Upper lobe of right lung (tissue), 1 donor: ENCODE data around the gene CDC14A. TPM values are rescaled to one million over a fixed set of nuclear protein-coding genes. Genes with fewer than 3 reads are reported as not detected.

Experiments
- ATAC-seq: fragments of 200-7000 bp; cut with Tn5 transposase; one replicate; pipeline ENCODE4 v1.9.1; 2020; ENCODE audit warnings: mild to moderate bottlenecking, moderate library complexity
- DNase-seq: peaks from one replicate; pipeline ENCODE4 v3.0.0-alpha.2; 2020
- H3K27ac ChIP-seq: fragments of 200-600 bp; one replicate; pipeline ENCODE4 v1.8.0; 2022
- H3K27me3 ChIP-seq: fragments of 200-600 bp; one replicate; pipeline ENCODE4 v1.8.0; 2022; ENCODE audit warnings: mild to moderate bottlenecking
- H3K36me3 ChIP-seq: fragments of 200-600 bp; one replicate; pipeline ENCODE4 v1.8.0; 2022
- H3K4me1 ChIP-seq: fragments of 200-600 bp; one replicate; pipeline ENCODE4 v1.8.0; 2022
- H3K4me3 ChIP-seq: fragments of 200-600 bp; one replicate; pipeline ENCODE4 v1.8.0; 2022; ENCODE audit warnings: mild to moderate bottlenecking
- H3K9me3 ChIP-seq: fragments of 200-600 bp; one replicate; pipeline ENCODE4 v1.8.0; 2022
- CTCF ChIP-seq: fragments of 200-600 bp; IDR thresholded peaks from one replicate; pipeline ENCODE4 v1.8.0; 2022; ENCODE audit warnings: antibody characterized with exemption
- intact Hi-C: fragments of 100-400 bp; cut with DNase I; formaldehyde crosslinking; loops from one replicate; pipeline ENCODE4 v1.11.0; 2022
- total RNA-seq: library from RNA; stranded (reverse); fragmentation: NEBNext Ultra II Directional; extraction: Animal tissue kit (Norgen Biotek cat#: 25700); gene quantifications from one replicate; pipeline ENCODE4 v1.2.1, GENCODE V29; 2021
- donor health status: DM: no; HTN: yes; CAD: no; lungs with severe emphysema.

Gene CDC14A
- total RNA-seq, 1 donor from 2014 or later, result 12.0 TPM

DNA sequence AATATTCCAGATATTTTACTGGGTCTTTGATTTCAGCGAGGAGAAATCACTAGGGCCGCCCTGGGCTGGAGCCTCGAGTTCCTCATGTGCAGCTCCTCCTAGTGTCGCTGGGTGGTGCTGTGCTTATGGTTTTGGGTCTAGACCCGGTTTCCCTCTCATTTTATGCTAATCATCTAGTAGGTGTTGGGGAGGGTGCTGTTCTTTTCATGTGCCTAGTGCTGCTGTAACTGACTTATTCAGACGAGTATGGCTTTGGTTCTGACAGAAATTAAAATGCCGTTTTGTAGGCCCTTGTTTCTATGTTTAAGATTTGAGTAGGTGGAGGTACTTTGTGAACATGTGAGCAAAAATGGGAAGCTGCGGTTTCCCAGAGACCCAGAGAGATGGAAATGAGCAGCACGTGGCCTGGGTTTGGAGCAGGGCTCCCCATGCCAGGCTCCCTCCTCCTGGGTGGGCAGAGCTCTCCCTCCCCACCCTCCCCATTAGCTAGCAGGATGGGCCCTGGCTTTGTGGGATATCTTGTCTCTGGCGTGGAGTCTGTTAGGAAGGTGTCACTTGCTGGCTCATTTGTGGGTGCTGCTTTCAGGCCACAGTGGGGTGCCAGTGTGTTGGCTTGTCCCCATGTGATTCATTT lies 111.6 kb downstream of the CDC14A start:
- H3K36me3 ChIP-seq, result peaks cover 11% of the 10 kb centered on the region
- intact Hi-C loops, result loop anchor here (10.0 kb wide), 1 partner anchor 401 kb away; no protein-coding TSS in a partner anchor

DNA sequence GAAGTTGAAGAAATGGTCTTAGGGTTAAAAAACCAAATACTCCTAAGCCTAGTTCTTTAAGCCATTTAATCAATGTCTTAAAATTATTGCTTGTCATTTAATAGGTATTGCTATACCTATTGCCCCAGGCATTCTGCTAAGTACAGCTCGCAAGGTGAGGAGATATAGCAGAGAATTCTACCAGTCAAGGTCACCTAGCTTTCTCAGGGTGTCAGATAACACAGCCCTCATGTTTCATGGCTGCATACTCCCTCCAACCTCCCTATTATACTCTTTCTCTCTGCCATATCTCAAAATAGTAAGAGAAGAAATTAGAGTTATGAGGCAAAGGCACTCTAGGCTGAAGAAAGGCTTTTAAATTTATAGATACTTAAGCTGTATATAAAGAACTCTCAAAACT lies 117.3 kb downstream of the CDC14A start:
- ATAC-seq, result no peak
- intact Hi-C loops, result loop anchor here (10.0 kb wide), 1 partner anchor 395 kb away; no protein-coding TSS in a partner anchor
- peaks cover 11% of the 10 kb centered on the region for H3K36me3 ChIP-seq

More for the DNA sequence above, 111.6 kb downstream of the CDC14A start:
- TF ChIP-seq CTCF, result peak; percentile 77
- Histone ChIP-seq H3K4me1 (no peaks in the 10 kb centered on the region), H3K4me3 (no peak overlapping the region), H3K9me3 (no peaks in the 10 kb centered on the region), H3K27ac (no peak overlapping the region), H3K27me3 (no peaks in the 10 kb centered on the region)
- DNase-seq, result peak; percentile 66
- ATAC-seq, result peak; percentile 91

DNA sequence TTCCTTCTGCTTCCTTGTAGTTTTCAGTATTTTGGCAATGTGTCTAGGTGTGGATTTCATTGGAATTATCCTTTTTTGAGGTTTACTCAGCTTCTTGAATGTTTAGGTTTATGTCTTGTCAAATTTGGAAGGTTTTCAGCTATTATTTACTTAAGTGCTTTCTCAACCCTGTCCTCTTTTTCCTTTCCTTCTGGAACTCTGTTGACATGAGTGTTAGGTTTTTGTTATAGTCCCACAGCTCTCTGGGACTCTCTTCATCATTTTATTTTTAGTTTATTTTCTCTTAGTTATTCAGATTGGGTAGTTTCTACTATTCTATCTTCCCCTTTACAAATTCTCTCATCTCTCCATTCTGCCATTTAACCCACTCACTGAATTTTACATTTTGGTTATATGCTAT lies 122.5 kb downstream of the CDC14A start:
- no peak overlapping the region for H3K4me3 ChIP-seq
- intact Hi-C loops, result no loop called here
- H3K27ac ChIP-seq, result no peak overlapping the region
- no peaks in the 10 kb centered on the region for H3K27me3 ChIP-seq
- no peaks in the 10 kb centered on the region for H3K4me1 ChIP-seq
- no peaks in the 10 kb centered on the region for H3K9me3 ChIP-seq
- no peaks in the 10 kb centered on the region for H3K36me3 ChIP-seq
- ATAC-seq, result no peak
- no peak for DNase-seq
- no peak for TF ChIP-seq CTCF

More for the DNA sequence above, 117.3 kb downstream of the CDC14A start:
- Histone ChIP-seq H3K27ac (no peak overlapping the region), H3K9me3 (no peaks in the 10 kb centered on the region), H3K27me3 (no peaks in the 10 kb centered on the region), H3K4me1 (no peaks in the 10 kb centered on the region), H3K4me3 (no peak overlapping the region)
- TF ChIP-seq CTCF, result no peak
- DNase-seq, result no peak

- no peaks in the 10 kb centered on the region for H3K4me1 ChIP-seq
- ATAC-seq, result no peak
- no peak for TF ChIP-seq CTCF
- H3K4me3 ChIP-seq, result no peak overlapping the region
- no peak for DNase-seq
- intact Hi-C loops, result no loop called here
- no peaks in the 10 kb centered on the region for H3K36me3 ChIP-seq
- no peaks in the 10 kb centered on the region for H3K27me3 ChIP-seq
- H3K9me3 ChIP-seq, result no peaks in the 10 kb centered on the region
- H3K27ac ChIP-seq, result no peak overlapping the region
These were observed 124.5 kb downstream of the CDC14A start for GRCh38 chr1:100476735-100477290.

- Histone ChIP-seq H3K9me3 (no peaks in the 10 kb centered on the region), H3K4me3 (no peak overlapping the region), H3K27ac (no peak overlapping the region), H3K4me1 (no peaks in the 10 kb centered on the region), H3K27me3 (no peaks in the 10 kb centered on the region), H3K36me3 (no peaks in the 10 kb centered on the region)
- DNase-seq, result no peak
- TF ChIP-seq CTCF, result no peak
- intact Hi-C loops, result no loop called here
- ATAC-seq, result no peak
These were observed 126.5 kb downstream of the CDC14A start for GRCh38 chr1:100478816-100479215.
